Measurements from ENCODE around the gene DUSP6. TPM values are rescaled to one million over a fixed set of nuclear protein-coding genes. Genes with fewer than 3 reads are reported as not detected.

Gene DUSP6
- total and polyA plus RNA-seq, 9 of the 15 experiments (the other 6 are each of a cell fraction or from before 2014, with no cell fraction given): 0.04 to 0.60 (median 0.08) TPM; not detected in 2

- H3K27ac ChIP-seq (ENCODE audit: extremely low read depth, low read depth, low read length): no peak overlapping the region
- DNase-seq (ENCODE audit: extremely low read depth in 1 of 4, low spot score in 3 of 4) (no peak), FAIRE-seq (no peak), ATAC-seq (no peak)
- H3K9me1 ChIP-seq (ENCODE audit: control insufficient read depth, insufficient read depth, low read length): no peaks in the 10 kb centered on the region
- TF ChIP-seq ZNF133 (CRISPR knock-in tag; IDR thresholded peaks at IDR 0.05): no peak
- TF ChIP-seq ZNF282 (CRISPR knock-in tag; IDR thresholded peaks at IDR 0.05): no peak
- no peak for TF ChIP-seq NR2C1 (IDR thresholded peaks at IDR 0.05)
- no peak for TF ChIP-seq NR2C1 (tag; IDR thresholded peaks at IDR 0.05)
- H4K20me1 ChIP-seq (replicated peaks; ENCODE audit: control insufficient read depth, insufficient read depth, low read length): no peaks in the 10 kb centered on the region
- H3K79me2 ChIP-seq (ENCODE audit: control insufficient read depth, insufficient read depth, low read length): no peaks in the 10 kb centered on the region
- H2AFZ ChIP-seq (ENCODE audit: low read depth, low read length): no peak overlapping the region
- intact Hi-C loops (cut with micrococcal nuclease) (no loop called here), in situ Hi-C loops (cut with MboI) (no loop called here)
- no TSS peak for BruUV-seq (replicated peaks)
- no peaks in the 10 kb centered on the region; the same call in 1 of the 2 replicates for H3K9me3 ChIP-seq (replicated peaks; ENCODE audit: control insufficient read depth, insufficient read depth, low read depth, low read length)
- H3K27me3 ChIP-seq (ENCODE audit: control insufficient read depth in 2 of 2, insufficient read depth in 2 of 2, low read length in 2 of 2): peaks cover 0 to under 1% of the 10 kb centered on the region in 2 experiments; a peak in 1 of 5 replicates
- no peak overlapping the region for H3K4me3 ChIP-seq
- H3K4me1 ChIP-seq (replicated peaks in 1 of 2; ENCODE audit: control insufficient read depth in 2 of 2, insufficient read depth in 2 of 2, low read length in 2 of 2): peaks cover 0 to under 1% of the 10 kb centered on the region in 2 experiments; a peak in 3 of 5 replicates
- CTCF ChIA-PET (ENCODE audit: low intra/inter-chr PET ratio): no interaction called here
- no peak overlapping the region for H3K4me2 ChIP-seq (ENCODE audit: insufficient read depth, low read length)
- no peaks in the 10 kb centered on the region for H3K36me3 ChIP-seq (ENCODE audit: control insufficient read depth, insufficient read depth, low read length)
- no peak overlapping the region for H3K9ac ChIP-seq (ENCODE audit: insufficient read depth in 1 of 2, low read depth in 2 of 2, low read length in 2 of 2)
- POLR2A ChIA-PET: no interaction called here
- 46% methylated on average over 9 of the region's 10 CpGs for WGBS (ENCODE audit: insufficient coverage, low coverage, missing lambda C conversion rate)
These were observed 134 bp downstream of the DUSP6 start for GRCh38 chr12:89352242-89352491.

- intact Hi-C loops (cut with micrococcal nuclease) (no loop called here), in situ Hi-C loops (cut with MboI) (no loop called here)
- no peaks in the 10 kb centered on the region; a peak in 1 of 5 replicates for H3K27me3 ChIP-seq (ENCODE audit: control insufficient read depth in 2 of 2, insufficient read depth in 2 of 2, low read length in 2 of 2)
- peaks cover 0 to 6% of the 10 kb centered on the region in 2 experiments; a peak in 3 of 5 replicates for H3K4me1 ChIP-seq (replicated peaks in 1 of 2; ENCODE audit: control insufficient read depth in 2 of 2, insufficient read depth in 2 of 2, low read length in 2 of 2)
- WGBS (ENCODE audit: insufficient coverage, low coverage, missing lambda C conversion rate): 68% methylated on average over 49 of the region's 87 CpGs
- no peak overlapping the region for H3K4me3 ChIP-seq
- ATAC-seq (no peak), DNase-seq (ENCODE audit: extremely low read depth in 1 of 4, low spot score in 3 of 4) (no peak), FAIRE-seq (no peak)
- H3K79me2 ChIP-seq (ENCODE audit: control insufficient read depth, insufficient read depth, low read length): no peaks in the 10 kb centered on the region
- CTCF ChIA-PET (ENCODE audit: low intra/inter-chr PET ratio): no interaction called here
- H3K9ac ChIP-seq (ENCODE audit: insufficient read depth in 1 of 2, low read depth in 2 of 2, low read length in 2 of 2): no peak overlapping the region
- H3K27ac ChIP-seq (ENCODE audit: extremely low read depth, low read depth, low read length): no peak overlapping the region
- BruUV-seq (replicated peaks): no TSS peak
- H3K9me1 ChIP-seq (ENCODE audit: control insufficient read depth, insufficient read depth, low read length): no peaks in the 10 kb centered on the region
- no peaks in the 10 kb centered on the region for H4K20me1 ChIP-seq (replicated peaks; ENCODE audit: control insufficient read depth, insufficient read depth, low read length)
- H3K9me3 ChIP-seq (replicated peaks; ENCODE audit: control insufficient read depth, insufficient read depth, low read depth, low read length): no peaks in the 10 kb centered on the region; the same call in 1 of the 2 replicates
- no peak overlapping the region for H3K4me2 ChIP-seq (ENCODE audit: insufficient read depth, low read length)
- no peaks in the 10 kb centered on the region for H3K36me3 ChIP-seq (ENCODE audit: control insufficient read depth, insufficient read depth, low read length)
- H2AFZ ChIP-seq (ENCODE audit: low read depth, low read length): no peak overlapping the region
- POLR2A ChIA-PET: no interaction called here
- TF ChIP-seq ZBTB33 (CRISPR knock-in tag; IDR thresholded peaks at IDR 0.05) (peak; percentile 76), CEBPZ (IDR thresholded peaks at IDR 0.05; ENCODE audit: borderline replicate concordance, low read depth, low read length) (no peak)
These were observed 636 bp downstream of the DUSP6 start for GRCh38 chr12:89351489-89352241.

Data from K562 (cell line).